GM23338 (cell line): ENCODE measurements around the gene LINGO1. TPM values are rescaled to one million over a fixed set of nuclear protein-coding genes. Genes with fewer than 3 reads are reported as not detected.

Source experiments
- ATAC-seq: fragments of 200-7000 bp; cut with Tn5 transposase; 3 replicates; pipeline ENCODE4 v1.9.1; 2020
- DNase-seq: peaks from one replicate; pipeline ENCODE4 v3.0.0-alpha.2; 2015; ENCODE audit warnings: low spot score
- H2AFZ ChIP-seq: fragments of 200-600 bp; sonication (generic); 2 replicates; pipeline ENCODE4 v1.8.0; 2016; ENCODE audit warnings: antibody characterized with exemption, mild to moderate bottlenecking, moderate library complexity
- H3F3A ChIP-seq: fragments of 200-600 bp; sonication (generic); replicated peaks from 2 replicates; pipeline ENCODE4 v1.8.0; 2017; ENCODE audit warnings: antibody characterized with exemption, mixed run types, low read depth
- H3K27ac ChIP-seq: fragments of 200-600 bp; sonication (generic); 2 replicates; pipeline ENCODE4 v1.6.1; 2016; ENCODE audit warnings: low read depth
- H3K27me3 ChIP-seq: fragments of 200-600 bp; sonication (generic); 2 replicates; pipeline ENCODE4 v1.8.0; 2016; ENCODE audit warnings: mild to moderate bottlenecking, mixed run types, moderate library complexity; ENCODE audit not compliant: insufficient read depth
- H3K36me3 ChIP-seq: fragments of 200-600 bp; sonication (generic); 2 replicates; pipeline ENCODE4 v1.8.0; 2016; ENCODE audit warnings: mild to moderate bottlenecking; ENCODE audit not compliant: insufficient read depth
- H3K4me1 ChIP-seq: fragments of 200-600 bp; sonication (generic); 2 replicates; pipeline ENCODE4 v1.8.0; 2016; ENCODE audit warnings: mild to moderate bottlenecking, moderate library complexity; ENCODE audit not compliant: insufficient read depth
- H3K4me2 ChIP-seq: fragments of 200-600 bp; sonication (generic); 2 replicates; pipeline ENCODE4 v1.7.1; 2017; ENCODE audit warnings: mixed run types
- H3K4me3 ChIP-seq: fragments of 200-600 bp; sonication (generic); 2 replicates; pipeline ENCODE4 v1.6.1; 2016; ENCODE audit warnings: mixed run types
- H3K79me2 ChIP-seq: fragments of 200-600 bp; sonication (generic); replicated peaks from 2 replicates; pipeline ENCODE4 v1.8.0; 2017; ENCODE audit warnings: mild to moderate bottlenecking; ENCODE audit not compliant: insufficient read depth
- H3K9me2 ChIP-seq: fragments of 200-600 bp; sonication (generic); 2 replicates; pipeline ENCODE4 v1.8.0; 2017; ENCODE audit not compliant: insufficient read depth
- H4K20me1 ChIP-seq: fragments of 200-600 bp; sonication (generic); replicated peaks from 2 replicates; pipeline ENCODE4 v1.8.0; 2017; ENCODE audit warnings: mild to moderate bottlenecking; ENCODE audit not compliant: insufficient read depth
- H3K27ac Mint-ChIP-seq: 2 replicates; pipeline ENCODE4 v1.8.0; 2020; ENCODE audit warnings: inconsistent platforms, mild to moderate bottlenecking, moderate library complexity, mixed read lengths
- H3K27me3 Mint-ChIP-seq: 3 replicates; pipeline ENCODE4 v1.8.0; 2022; ENCODE audit warnings: low read depth, mild to moderate bottlenecking, moderate library complexity, mixed read lengths, inconsistent platforms; ENCODE audit not compliant: insufficient read depth, poor library complexity
- H3K36me3 Mint-ChIP-seq: 3 replicates; pipeline ENCODE4 v1.8.0; 2021; ENCODE audit warnings: low read depth, mild to moderate bottlenecking, inconsistent platforms, moderate library complexity, mixed read lengths
- H3K4me1 Mint-ChIP-seq: 3 replicates; pipeline ENCODE4 v1.8.0; 2020; ENCODE audit warnings: mild to moderate bottlenecking, inconsistent platforms, mixed read lengths
- H3K4me3 Mint-ChIP-seq: 3 replicates; pipeline ENCODE4 v1.8.0; 2021; ENCODE audit warnings: moderate library complexity, mild to moderate bottlenecking, inconsistent platforms, mixed read lengths
- H3K9me3 Mint-ChIP-seq: 3 replicates; pipeline ENCODE4 v1.8.0; 2020; ENCODE audit warnings: moderate library complexity, mild to moderate bottlenecking, inconsistent platforms, mixed read lengths
- ETS1 ChIP-seq: IDR thresholded peaks from 2 replicates; pipeline ENCODE4 v1.6.1; 2016; ENCODE audit warnings: antibody characterized with exemption
- EZH2 ChIP-seq: fragments of 200-600 bp; sonication (generic); IDR thresholded peaks from one replicate; pipeline ENCODE4 v1.8.0; 2017; ENCODE audit warnings: antibody characterized with exemption, mild to moderate bottlenecking, low read depth; ENCODE audit not compliant: unreplicated experiment
- JUNB ChIP-seq: IDR thresholded peaks from one replicate; pipeline ENCODE4 v1.6.1; 2016; ENCODE audit warnings: antibody characterized with exemption; ENCODE audit not compliant: unreplicated experiment
- NANOG ChIP-seq: IDR thresholded peaks from 2 replicates; pipeline ENCODE4 v1.6.1; 2016; ENCODE audit warnings: antibody characterized with exemption, borderline replicate concordance
- POLR2AphosphoS5 ChIP-seq: IDR thresholded peaks from 2 replicates; pipeline ENCODE4 v1.6.1; 2016; ENCODE audit warnings: antibody characterized with exemption, low read depth
- STAT1 ChIP-seq: IDR thresholded peaks from one replicate; pipeline ENCODE4 v1.6.1; 2016; ENCODE audit warnings: antibody characterized with exemption; ENCODE audit not compliant: unreplicated experiment
- ZNF114 ChIP-seq: fragments of 250-450 bp; sonication (Bioruptor Pico); IDR thresholded peaks from 2 replicates; pipeline ENCODE4 v1.5.0; 2020; ENCODE audit warnings: mild to moderate bottlenecking, moderate library complexity
- polyA plus RNA-seq: library from polyadenylated mRNA; unstranded; fragments of >200 nt; fragmentation: Nextera tagmentation; extraction: Ambion mirVana; gene quantifications from 2 replicates; pipeline ENCODE4 v1.2.1, GENCODE V29; 2016
- total RNA-seq: library from RNA; depleted of rRNA; stranded (reverse); fragments of >200 nt; shearing (Covaris generic); gene quantifications from 2 replicates; pipeline ENCODE4 v1.2.3, GENCODE V29; 2014
- TF ChIP-seq, protein P1 (sequence below), 2 experiments: fragments of 200-600 bp in 1 of 2; sonication (generic) in 1 of 2; conservative IDR thresholded peaks; 2 replicates each; pipeline versions ENCODE4 v1.5.1 to v1.6.1; 2016 to 2017; ENCODE audit warnings: antibody characterized with exemption in 2 of 2, low read depth in 2 of 2, mild to moderate bottlenecking in 2 of 2, moderate library complexity in 1 of 2
- TF ChIP-seq, protein P2 (sequence below): IDR thresholded peaks from one replicate; pipeline ENCODE4 v1.6.1; 2018; ENCODE audit warnings: antibody characterized with exemption; ENCODE audit not compliant: unreplicated experiment

The LINGO1 gene
- total and polyA plus RNA-seq, 2 experiments from 2014 or later, result 16.9 to 63.1 TPM

DNA sequence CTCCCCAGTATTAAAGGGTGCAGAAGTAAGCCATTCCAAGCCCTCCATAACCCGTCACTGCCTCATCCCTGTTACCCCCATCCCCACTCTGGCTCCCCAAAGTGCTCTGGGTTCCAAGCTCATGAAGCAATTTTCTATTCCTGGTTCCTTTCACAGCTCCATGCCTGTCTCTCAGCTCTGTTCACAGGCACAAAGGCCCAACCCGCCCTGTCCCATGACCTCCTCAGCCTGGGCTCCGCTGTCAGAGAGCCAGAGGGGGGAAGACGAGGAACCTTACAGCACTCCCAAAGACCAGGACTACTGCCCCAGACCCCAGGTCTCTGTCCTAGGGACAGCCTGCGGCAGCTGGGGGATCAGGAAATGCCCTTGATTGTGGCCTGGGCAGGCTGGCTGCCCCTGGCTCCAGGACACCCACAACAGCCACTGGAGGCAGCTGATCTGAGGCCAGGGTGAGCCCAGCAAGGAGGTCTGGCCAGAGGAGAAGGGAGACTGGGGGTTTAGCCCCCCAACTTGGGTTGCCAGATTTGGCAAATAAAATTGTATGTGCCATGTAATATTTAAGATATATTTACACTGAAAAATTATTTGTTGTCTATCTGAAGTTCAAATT, 43.2 kb upstream of the LINGO1 start:
- 0 out of 3 replicates have a peak, but pooled peaks cover 3% of the 10 kb centered on the region for H3K9me3 Mint-ChIP-seq
- no peaks in the 10 kb centered on the region; the same call in 2 of the 3 replicates for H3K4me1 Mint-ChIP-seq
- Histone ChIP-seq H3K4me3 (no peak overlapping the region), H3K4me2 (no peak overlapping the region), H3K4me1 (no peaks in the 10 kb centered on the region), H2AFZ (no peak overlapping the region), H3K9me2 (no peaks in the 10 kb centered on the region), H3K79me2 (no peaks in the 10 kb centered on the region), H3K36me3 (no peaks in the 10 kb centered on the region), H3K27ac (no peak overlapping the region), H4K20me1 (no peaks in the 10 kb centered on the region), H3F3A (no peaks in the 10 kb centered on the region), H3K27me3 (no peaks in the 10 kb centered on the region)
- no peak overlapping the region for H3K4me3 Mint-ChIP-seq
- H3K27me3 Mint-ChIP-seq, result peaks cover 2% of the 10 kb centered on the region
- no peak overlapping the region for H3K27ac Mint-ChIP-seq
- TF ChIP-seq, protein P1, sequence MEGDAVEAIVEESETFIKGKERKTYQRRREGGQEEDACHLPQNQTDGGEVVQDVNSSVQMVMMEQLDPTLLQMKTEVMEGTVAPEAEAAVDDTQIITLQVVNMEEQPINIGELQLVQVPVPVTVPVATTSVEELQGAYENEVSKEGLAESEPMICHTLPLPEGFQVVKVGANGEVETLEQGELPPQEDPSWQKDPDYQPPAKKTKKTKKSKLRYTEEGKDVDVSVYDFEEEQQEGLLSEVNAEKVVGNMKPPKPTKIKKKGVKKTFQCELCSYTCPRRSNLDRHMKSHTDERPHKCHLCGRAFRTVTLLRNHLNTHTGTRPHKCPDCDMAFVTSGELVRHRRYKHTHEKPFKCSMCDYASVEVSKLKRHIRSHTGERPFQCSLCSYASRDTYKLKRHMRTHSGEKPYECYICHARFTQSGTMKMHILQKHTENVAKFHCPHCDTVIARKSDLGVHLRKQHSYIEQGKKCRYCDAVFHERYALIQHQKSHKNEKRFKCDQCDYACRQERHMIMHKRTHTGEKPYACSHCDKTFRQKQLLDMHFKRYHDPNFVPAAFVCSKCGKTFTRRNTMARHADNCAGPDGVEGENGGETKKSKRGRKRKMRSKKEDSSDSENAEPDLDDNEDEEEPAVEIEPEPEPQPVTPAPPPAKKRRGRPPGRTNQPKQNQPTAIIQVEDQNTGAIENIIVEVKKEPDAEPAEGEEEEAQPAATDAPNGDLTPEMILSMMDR (conservative IDR thresholded peaks at IDR 0.05; ENCODE audit: low read depth in 2 of 2), result no peak
- TF ChIP-seq POLR2AphosphoS5, result no peak
- no peak for TF ChIP-seq EZH2
- TF ChIP-seq ETS1, result no peak
- TF ChIP-seq JUNB, result no peak
- TF ChIP-seq ZNF114 (CRISPR knock-in tag), result no peak
- TF ChIP-seq, protein P2, sequence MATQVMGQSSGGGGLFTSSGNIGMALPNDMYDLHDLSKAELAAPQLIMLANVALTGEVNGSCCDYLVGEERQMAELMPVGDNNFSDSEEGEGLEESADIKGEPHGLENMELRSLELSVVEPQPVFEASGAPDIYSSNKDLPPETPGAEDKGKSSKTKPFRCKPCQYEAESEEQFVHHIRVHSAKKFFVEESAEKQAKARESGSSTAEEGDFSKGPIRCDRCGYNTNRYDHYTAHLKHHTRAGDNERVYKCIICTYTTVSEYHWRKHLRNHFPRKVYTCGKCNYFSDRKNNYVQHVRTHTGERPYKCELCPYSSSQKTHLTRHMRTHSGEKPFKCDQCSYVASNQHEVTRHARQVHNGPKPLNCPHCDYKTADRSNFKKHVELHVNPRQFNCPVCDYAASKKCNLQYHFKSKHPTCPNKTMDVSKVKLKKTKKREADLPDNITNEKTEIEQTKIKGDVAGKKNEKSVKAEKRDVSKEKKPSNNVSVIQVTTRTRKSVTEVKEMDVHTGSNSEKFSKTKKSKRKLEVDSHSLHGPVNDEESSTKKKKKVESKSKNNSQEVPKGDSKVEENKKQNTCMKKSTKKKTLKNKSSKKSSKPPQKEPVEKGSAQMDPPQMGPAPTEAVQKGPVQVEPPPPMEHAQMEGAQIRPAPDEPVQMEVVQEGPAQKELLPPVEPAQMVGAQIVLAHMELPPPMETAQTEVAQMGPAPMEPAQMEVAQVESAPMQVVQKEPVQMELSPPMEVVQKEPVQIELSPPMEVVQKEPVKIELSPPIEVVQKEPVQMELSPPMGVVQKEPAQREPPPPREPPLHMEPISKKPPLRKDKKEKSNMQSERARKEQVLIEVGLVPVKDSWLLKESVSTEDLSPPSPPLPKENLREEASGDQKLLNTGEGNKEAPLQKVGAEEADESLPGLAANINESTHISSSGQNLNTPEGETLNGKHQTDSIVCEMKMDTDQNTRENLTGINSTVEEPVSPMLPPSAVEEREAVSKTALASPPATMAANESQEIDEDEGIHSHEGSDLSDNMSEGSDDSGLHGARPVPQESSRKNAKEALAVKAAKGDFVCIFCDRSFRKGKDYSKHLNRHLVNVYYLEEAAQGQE, result no peak
- no peak for TF ChIP-seq NANOG
- TF ChIP-seq STAT1, result no peak
- no peak for DNase-seq
- ATAC-seq, result no peak; the same call in 2 of the 3 replicates
- H3K36me3 Mint-ChIP-seq, result no peaks in the 10 kb centered on the region; the same call in 2 of the 3 replicates
